GM12892 (cell line): ENCODE measurements around the gene CADM3.

Source experiments
- DNase-seq: peaks from one replicate; pipeline ENCODE4 v3.0.0; 2011; ENCODE audit not compliant: insufficient read length
- FAIRE-seq: peaks from 2 replicates; lab custom pipeline; 2011; peaks lifted over from hg19 to GRCh38; lab: Jason Lieb, UNC
- POLR2A ChIP-seq: IDR thresholded peaks from 2 replicates; pipeline ENCODE4 v1.6.1; 2011; ENCODE audit warnings: low read depth, low read length, control low read depth
- POLR2AphosphoS5 ChIP-seq: IDR thresholded peaks from 2 replicates; pipeline ENCODE4 v1.6.1; 2011; ENCODE audit warnings: low read depth, low read length, control low read depth
- TAF1 ChIP-seq: IDR thresholded peaks from 2 replicates; pipeline ENCODE4 v1.6.1; 2011; ENCODE audit warnings: low read depth, mild to moderate bottlenecking, control low read depth, low read length, borderline replicate concordance

The CADM3 gene

DNA sequence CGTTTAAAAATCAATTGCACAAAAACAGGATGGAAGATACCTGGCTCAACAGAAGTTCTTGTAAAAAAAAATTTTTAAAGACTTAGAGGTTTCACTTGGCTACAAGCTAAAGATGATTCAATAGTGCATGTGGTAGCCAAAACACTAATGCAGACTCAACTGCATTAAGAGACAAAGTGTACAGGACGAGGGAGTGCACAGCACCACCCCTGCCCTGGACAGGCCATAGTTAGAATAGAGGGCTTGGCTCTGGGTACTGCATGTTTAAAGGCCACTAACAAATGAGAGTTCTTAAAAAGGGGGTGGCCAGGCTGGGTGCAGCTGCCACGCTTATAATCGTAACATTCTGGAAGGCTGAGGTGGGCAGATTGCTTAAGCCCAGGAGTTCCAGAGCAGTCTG, 41.2 kb downstream of the CADM3 start:
- FAIRE-seq, result no peak
- DNase-seq, result no peak
- TF ChIP-seq POLR2A, result no peak
- TF ChIP-seq POLR2AphosphoS5, result no peak
- TF ChIP-seq TAF1, result no peak

DNA sequence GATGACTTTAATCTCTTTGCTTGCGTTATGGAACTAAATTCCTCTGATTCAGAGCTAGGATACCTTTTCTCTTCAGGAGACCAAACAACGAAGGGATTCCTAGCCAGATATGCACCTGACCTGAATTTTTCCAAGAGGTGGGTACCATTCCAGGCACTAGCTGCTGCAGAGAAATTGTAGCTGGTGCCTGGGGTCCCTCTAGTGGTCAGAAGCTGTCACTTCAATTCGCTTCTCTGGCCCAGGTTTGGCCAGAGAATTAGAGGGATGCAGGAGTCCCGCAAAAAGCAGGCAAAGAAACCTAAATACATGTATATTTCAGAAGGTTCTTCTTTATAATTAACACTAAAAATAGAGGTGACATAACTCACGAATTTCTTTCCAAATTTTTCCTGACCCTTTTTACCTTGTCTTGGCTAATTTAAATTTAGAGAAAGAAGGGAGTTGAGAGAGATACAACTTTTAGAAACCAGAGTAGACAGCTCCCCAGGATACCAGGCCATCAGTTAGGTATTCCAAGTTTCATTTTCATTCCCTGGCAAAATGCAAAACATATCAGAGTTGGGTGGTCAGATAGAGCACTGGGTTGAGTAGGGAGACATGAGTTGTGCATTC, 42.8 kb downstream of the CADM3 start:
- DNase-seq (no peak), FAIRE-seq (peak; percentile 66)
- no peak for TF ChIP-seq POLR2AphosphoS5
- no peak for TF ChIP-seq POLR2A

DNA sequence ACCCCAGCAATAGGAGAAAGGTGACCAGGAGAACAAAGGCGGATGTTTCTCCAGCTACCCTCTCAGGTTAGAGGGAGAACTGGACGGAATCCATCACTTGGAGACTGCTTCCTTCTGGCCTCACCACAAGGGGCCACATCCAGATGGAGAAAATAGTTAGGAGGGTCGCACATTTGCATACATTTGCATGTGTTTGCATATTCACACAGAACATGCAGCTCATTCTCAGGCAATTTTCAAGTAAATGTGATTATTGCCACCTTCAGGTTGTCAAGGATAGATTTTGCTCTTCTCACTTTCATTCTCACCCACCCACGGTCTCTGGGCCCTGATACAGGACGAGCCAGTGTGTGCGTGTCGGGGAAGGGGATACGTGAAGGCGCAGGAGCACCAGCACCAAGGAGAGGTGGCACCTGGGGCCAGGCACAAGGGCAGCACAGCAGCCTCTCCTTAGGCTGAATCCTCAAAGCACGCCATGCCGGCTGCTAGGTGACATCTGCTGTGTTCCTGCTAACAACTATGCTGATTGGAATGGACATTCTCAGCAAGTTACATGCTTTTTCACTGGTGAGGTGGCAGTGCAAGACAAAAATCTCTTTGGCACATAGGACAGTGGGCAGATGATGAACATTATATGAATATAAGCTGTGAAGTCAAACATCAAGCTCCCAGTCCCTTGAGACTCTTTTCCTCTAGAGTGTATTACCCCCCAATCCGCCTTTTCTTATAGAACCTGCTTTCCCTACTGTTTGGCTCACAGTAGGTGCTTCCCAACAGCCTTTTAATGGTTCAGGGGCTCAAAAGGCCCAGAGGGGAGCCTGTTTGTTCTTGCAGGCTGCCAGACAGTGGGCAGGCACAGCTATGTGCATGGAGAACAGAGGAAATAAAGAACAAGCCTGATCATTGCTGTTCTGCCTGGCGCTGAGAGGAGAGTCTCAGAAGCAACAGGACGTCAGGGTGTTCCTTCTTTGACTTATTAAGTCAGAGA, 47.5 kb downstream of the CADM3 start:
- no peak for FAIRE-seq
- no peak for DNase-seq
- TF ChIP-seq POLR2AphosphoS5 (no peak), POLR2A (no peak), TAF1 (no peak)

DNA sequence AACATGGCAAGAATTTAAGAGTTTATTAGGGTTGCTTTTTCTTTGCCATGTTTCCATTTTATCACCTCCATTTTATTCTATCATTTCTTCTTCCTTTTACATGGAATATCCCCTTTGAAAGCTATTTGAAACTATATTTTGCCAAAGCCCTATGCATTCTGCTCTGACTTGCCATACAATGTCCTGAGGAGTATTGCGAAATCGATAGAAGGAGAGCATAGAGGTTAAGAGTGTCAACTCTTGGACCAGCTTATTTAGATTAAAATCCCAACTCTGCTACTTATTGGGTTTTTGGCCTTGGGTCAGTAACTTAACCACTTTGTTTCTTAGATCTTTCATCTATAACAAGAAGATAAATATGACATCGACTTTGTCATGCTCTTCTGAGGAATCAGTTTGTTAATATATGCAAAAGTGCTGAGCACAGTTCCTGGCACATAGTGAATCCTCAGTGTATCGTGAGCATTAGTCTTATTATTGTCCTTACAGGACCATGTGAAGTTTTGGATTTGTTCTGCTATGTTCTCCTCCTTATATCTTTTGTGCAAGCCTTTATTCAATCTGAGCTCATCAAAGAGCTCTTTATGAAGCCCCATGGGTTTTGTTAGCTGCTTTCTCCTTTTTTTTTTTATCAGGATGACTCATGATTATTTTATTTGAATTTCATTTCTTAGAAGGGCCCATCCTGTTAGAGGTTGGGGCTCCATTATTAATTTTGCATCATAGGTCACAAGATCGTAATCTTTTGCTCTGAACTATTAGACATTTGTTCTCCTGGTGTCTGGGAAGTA, 50.9 kb downstream of the CADM3 start:
- no peak for FAIRE-seq
- no peak for DNase-seq
- no peak for TF ChIP-seq TAF1
- no peak for TF ChIP-seq POLR2AphosphoS5
- TF ChIP-seq POLR2A, result no peak

DNA sequence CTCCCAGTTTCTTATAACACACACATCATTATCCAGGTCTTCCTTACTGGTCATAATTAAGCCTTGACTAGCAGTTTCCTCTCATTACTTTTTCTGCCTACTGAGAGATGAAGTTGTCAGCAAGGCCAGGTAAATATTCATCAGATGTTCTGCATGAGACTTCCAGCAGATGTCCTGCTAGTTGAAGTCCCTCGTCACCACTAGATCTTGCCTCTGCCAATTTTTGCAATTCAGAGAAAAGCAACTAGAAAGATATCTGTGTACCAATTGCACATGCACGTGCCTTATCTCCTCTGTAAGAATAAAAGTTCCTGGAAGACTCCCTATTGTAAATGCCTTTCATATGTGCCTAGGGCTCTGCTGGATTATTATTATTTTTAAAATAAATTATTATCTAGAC, 51.6 kb downstream of the CADM3 start:
- no peak for FAIRE-seq
- no peak for DNase-seq
- TF ChIP-seq TAF1 (no peak), POLR2AphosphoS5 (no peak)

DNA sequence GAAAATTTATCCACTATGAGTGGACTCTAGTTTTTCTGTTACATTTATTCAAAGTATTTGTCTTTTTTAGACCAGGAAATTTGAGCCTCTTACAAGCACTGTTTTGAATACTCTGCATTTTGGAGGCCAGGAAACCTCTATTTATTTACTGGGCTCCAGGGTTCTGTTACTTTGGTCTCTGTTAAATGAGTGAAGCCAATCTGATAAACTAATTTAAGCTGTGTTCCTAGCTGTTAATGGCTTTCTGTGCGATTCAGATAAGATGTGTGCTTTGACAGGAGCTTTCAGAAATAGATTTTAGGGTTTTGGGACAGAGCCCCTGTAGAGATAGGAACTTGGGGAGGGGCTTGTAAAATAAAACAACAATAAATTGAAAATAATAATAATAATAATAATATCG, 57.1 kb downstream of the CADM3 start:
- no peak for DNase-seq
- TF ChIP-seq POLR2A (no peak), POLR2AphosphoS5 (no peak), TAF1 (no peak)
- no peak for FAIRE-seq

DNA sequence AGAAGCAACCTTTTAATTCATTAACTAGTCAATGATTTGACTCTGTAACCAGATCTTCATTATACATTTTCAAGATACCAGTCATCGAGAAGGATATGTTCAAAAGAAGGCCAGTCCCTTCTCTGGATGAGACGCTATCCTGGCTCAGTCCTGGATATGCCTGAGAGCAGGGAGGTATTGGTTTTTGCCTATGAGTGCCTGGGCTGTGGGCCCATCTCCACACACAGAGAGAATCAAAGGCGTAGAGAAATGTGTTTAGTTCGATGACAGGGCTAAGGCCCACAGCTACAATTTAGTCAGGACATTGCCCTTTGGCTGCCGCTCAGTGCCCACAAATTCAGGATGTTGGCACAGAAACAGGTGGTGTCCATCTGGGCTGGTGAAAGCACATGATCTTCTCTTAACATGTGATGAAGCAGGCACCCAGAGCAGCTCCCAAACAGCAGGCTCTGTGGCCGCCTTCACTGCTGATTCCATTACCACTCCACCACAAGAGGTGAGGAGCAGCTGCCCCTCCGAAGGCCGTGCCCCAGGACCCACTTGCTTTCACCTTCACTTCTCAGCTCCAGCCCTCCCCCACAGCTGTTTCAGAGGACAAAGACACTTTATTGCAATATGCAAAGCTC, 58.0 kb downstream of the CADM3 start:
- DNase-seq, result no peak
- no peak for FAIRE-seq
- no peak for TF ChIP-seq TAF1
- TF ChIP-seq POLR2A, result no peak
- no peak for TF ChIP-seq POLR2AphosphoS5

DNA sequence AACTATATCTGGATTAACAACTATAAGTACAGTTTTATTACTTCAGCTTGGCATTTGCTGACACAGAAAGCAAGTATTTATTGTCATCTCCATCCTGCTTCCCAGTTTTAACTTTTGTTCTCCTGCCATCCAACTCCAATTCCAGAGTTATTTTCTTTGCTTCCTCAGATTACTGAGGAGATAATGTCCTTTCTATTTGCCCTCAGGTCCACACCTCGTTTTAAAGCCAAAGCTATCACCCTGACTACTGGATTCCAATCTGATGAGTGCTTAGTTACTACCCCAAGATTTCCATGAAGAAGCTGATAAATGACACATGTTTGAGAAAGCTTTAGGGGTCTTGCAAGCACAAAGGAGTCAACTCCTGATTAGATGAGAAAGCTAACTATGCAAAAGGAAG, 58.5 kb downstream of the CADM3 start:
- DNase-seq, result no peak
- TF ChIP-seq TAF1, result no peak
- no peak for TF ChIP-seq POLR2AphosphoS5
- no peak for TF ChIP-seq POLR2A
- FAIRE-seq, result no peak

DNA sequence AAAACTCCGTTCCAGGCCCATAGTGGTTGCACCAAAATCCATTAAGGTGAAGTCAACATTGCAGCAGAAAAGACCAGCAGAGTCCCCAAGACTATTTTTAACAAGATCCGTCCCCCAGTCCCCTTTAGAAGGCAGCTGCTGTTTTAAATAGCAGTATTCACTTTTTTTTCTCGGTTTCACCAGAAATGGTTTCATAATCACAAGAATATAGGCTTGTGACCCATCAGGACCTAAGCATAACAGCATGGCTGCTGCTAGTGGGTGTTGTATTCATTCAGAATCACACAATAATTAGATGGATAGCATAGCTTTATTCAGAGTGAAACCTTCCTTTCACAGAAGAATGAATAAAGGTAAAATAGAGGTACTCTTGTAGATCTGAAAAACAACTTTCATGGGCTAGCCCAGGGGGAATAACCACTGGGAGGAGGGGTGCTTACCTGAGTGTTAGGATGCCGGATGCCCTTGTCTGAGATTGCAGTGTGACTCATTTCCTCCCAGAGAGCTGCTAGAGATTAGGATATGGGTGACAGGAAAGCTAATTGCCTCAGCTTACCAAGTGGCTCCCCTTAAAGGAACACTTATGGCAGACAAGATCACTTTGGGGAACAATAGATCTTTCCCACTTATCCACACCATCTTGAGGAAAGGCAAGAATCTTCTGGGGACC, 68.3 kb downstream of the CADM3 start:
- peak; percentile 23 for DNase-seq
- FAIRE-seq, result peak; percentile 80
- TF ChIP-seq POLR2A (no peak), POLR2AphosphoS5 (no peak), TAF1 (no peak)

DNA sequence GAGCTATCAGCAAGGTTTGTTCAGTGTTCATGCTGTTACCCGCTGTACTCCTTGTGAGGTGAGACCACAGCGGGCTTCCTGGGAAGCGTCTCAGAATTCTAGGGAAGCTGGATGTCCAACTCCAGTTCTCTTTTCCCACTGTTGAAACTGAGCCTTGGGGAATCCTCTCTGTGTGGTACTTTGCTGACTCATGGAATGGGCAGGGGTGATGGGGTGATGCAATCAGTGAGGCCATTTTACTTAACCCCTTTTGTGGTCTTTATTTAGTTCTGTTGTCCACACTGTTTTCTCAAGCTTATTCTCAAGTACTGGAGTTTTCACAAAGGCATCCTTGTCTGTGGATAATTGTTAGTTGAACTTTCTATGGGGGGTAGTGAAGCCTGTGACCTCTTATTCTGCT, 75.9 kb downstream of the CADM3 start:
- no peak for DNase-seq
- no peak for FAIRE-seq
- TF ChIP-seq POLR2AphosphoS5, result no peak
- no peak for TF ChIP-seq TAF1
- TF ChIP-seq POLR2A, result no peak
